LNCAP (cell line): ENCODE measurements around the gene MAN1C1.

Source experiments
- CTCF ChIP-seq: fragments of 450-650 bp; IDR thresholded peaks from 2 replicates; pipeline ENCODE4 v1.5.1; 2017; ENCODE audit warnings: mild to moderate bottlenecking

Gene MAN1C1

DNA sequence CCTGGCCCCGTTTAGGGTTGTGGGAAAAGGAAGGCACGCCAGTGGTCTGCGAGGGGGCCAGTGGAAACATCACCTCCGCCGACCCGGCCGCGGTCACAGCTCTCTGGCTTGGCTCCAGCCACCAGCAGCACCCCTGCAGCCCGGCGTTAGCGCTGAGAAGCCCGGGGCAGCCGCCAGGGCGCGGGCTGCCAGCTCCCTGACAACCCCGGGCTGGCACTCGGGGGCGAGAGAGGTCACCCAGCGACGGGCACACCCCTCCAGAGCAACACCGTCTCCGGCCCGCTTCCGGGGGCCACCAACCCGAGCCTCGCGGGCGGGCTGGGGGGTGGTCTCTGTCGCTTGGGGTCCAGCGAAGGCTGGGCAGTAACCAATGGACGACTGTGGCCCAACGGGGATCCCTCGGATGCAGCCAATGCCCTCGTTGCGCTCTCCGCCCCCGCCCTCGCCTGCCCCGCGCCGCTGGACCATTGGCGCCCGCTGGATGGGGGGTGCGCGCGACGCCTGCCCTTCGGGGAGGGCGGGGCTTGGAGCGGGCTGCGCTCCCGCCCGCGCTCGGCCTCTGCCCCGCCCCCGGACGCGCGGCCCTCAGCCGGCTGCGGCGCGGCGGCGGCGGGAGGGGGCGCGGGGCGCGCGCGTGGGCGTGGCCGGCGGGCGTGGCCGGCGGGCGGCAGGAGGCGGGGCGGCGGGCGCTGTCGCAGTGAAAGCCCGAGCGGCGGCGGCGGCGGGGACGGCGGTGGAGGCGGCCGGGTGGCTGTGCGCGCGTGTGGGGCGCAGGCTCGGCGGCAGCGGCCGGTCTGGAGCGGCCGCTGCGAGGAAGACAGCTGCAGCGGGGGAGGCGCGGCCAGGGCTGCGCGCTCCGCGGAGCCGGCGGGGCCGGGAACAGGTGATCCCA lies at the start of gene MAN1C1:
MAN1C1 (plus strand) TSS at position 697 of the 892 bp plus-strand sequence. CDS start 1,007 bp downstream, outside the sequence.
- no peak for TF ChIP-seq CTCF

- TF ChIP-seq CTCF: no peak
Observed at GRCh38 chr1:25567710-25568089, 48.9 kb upstream of the MAN1C1 start.

DNA sequence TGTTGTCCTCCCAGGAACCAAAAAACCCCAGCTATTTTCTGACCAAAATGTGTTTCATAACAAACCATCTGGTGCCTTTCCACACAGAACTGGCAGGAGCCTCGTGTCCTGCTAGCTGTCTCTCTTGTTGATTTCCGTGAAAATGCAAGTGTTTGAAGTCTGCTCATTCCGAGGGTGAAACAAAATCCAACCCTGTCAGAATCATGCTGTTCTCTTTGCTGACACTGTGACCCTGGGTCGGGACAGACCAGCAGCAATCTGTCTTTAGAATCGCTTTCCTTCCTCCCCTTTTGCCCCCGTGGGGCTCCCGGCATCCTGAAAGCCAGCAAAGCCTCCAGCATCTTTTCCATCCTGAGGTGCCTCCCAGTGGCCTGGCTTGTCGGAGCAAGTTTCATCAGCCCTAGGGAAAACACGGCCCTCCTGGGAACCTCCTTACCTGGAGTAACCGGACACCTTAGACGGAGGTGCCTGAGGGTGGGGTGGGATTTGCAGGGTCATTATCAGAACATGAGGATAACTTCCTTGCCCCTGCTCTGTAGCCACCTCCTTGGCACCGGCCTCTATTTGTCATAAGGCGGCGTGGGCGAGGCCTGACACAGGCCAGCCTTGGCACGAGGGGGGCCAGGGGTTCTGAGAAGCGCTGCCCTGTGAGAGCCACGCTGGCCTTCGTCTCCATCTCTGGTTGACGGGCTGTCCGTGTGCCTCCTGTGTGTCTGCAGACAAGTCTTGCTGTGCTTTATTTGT lies 48.3 kb upstream of the MAN1C1 start:
- TF ChIP-seq CTCF: no peak

DNA sequence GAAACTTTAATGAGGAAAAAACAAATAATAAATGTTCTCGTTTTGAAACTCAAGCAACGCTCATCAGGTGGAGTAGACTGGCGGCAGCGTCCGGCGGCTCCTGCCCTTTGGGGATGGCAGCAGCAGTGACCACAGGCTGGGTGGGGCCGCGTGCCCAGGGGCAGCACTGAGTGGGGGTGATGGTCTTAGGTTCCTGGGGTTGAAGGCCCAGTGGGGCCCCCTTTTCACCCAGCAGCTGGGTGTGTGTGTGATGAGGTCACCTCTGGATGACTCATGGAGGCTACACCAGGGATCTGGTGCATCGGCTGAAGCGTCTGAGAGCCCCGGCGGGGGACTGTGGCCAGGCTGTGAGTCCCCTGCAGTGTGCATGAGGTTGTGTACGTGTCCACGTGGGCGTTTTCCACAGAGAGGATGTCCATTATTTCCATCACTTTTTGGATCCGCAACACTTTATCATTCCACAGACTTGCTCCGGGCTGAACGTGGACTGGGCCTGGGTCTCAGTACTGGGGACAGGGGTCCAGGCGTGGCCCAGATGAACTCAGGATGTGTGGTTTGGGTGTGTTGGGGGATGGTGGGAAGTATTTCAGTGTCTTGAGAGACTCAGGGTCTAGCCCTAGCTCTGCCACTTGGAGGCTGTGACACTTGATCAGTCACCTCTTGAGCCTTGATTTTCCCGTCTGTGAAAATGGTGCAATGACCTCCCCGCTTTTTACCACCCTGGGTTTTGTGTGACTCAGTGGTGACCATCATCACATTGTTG lies 47.6 kb upstream of the MAN1C1 start:
- TF ChIP-seq CTCF: no peak

DNA sequence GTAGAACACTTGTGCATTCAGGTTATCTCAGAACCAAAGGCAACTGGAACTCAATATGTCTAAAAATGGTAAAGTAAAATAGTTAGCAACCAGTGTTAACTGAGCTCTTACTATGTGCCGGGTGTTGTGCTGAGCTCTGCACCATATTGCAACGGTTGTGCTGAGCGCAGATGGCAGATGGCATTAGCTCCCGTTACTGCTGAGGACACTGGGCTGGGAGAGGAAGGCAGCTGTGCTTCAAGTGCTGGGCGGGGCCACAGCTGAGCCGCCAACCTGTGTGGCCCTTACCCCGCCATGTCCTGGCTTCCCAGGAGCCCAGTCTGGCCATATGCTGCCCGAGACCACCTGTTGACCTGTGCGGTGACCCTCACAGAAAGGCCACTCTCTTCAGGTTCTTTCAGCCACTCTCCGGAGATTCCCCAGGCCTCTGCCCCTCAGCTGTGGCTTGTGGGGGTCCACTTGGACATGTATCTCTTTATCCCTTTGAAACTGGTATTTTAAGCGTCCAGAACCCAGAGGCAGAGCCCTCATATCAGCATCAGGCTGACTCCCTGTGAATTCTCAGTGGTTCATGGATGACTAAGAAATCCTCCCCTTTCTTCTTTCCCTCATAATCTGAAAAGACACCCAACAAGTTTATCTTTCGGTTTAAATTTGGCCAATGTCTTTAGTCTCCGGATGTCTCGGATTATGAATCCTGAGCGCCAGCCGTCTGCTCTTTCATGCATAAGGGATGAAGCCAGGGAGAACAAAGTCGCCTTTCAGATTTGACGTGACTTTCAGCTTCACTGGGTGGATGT lies 46.8 kb upstream of the MAN1C1 start:
- no peak for TF ChIP-seq CTCF

DNA sequence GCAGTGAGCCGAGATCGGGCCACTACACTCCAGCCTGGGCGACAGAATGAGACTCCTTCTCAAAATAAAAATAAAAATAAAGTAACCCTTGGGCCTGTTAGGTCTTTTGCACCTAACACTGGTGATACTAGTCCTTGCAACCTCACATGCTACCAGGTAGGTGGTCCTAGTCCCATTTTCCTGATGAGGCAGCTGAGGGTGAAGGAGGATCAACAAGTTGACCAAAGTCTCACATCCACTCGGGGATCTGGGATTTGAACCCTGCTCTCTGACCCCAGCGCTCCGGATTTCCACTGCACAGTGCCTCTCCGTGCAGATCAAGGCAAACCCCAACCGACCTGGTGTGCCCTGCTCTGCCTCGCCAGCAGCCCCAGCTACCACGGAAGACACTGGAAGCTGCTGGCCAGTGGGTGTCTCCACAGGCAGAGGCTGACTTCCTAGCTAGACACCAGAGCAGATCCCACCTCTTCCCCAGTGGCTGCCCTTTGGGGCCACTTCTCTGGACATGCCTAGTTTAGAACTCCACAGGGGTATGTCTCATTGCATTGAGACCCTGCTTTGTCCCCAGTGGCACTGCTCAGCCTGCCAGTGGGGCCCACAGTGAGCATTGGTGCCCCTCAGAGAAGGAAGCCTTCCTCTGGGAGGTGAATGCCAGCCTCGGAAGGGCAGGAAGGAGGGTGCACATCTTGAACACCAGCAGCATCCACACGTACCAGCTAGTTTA lies 45.6 kb upstream of the MAN1C1 start:
- no peak for TF ChIP-seq CTCF
